DOHH2 (cell line): ENCODE measurements around the gene THBS2.

Source experiments
- H3F3A ChIP-seq: fragments of 200-600 bp; sonication (generic), shearing (Covaris generic); 2 replicates; pipeline ENCODE4 v1.6.0; 2016; ENCODE audit warnings: antibody characterized with exemption, mild to moderate bottlenecking; ENCODE audit not compliant: control insufficient read depth, insufficient read depth
- H3K27ac ChIP-seq: fragments of 200-600 bp; sonication (generic); 2 replicates; pipeline ENCODE4 v1.5.1; 2014; ENCODE audit warnings: low read depth, mild to moderate bottlenecking, low read length, moderate library complexity
- H3K27me3 ChIP-seq: fragments of 200-600 bp; sonication (generic); 2 replicates; pipeline ENCODE4 v1.6.1; 2014; ENCODE audit warnings: mild to moderate bottlenecking, low read length, mixed read lengths; ENCODE audit not compliant: control insufficient read depth
- H3K36me3 ChIP-seq: fragments of 200-600 bp; sonication (generic); 2 replicates; pipeline ENCODE4 v1.6.1; 2014; ENCODE audit warnings: mild to moderate bottlenecking, low read length, moderate library complexity, mixed read lengths; ENCODE audit not compliant: control insufficient read depth
- H3K4me1 ChIP-seq: fragments of 200-600 bp; sonication (generic); 2 replicates; pipeline ENCODE4 v1.6.1; 2014; ENCODE audit warnings: mild to moderate bottlenecking, low read length, mixed read lengths; ENCODE audit not compliant: control insufficient read depth
- H3K4me2 ChIP-seq: fragments of 200-600 bp; sonication (generic); 2 replicates; pipeline ENCODE4 v1.6.0; 2014; ENCODE audit warnings: mild to moderate bottlenecking, low read length, moderate library complexity
- H3K4me3 ChIP-seq: fragments of 200-600 bp; sonication (generic); 2 replicates; pipeline ENCODE4 v1.5.1; 2014; ENCODE audit warnings: mild to moderate bottlenecking, low read length, mixed read lengths
- H3K79me2 ChIP-seq: fragments of 200-600 bp; sonication (generic); 2 replicates; pipeline ENCODE4 v1.6.1; 2014; ENCODE audit warnings: mild to moderate bottlenecking, low read length, mixed read lengths; ENCODE audit not compliant: control insufficient read depth
- H3K9me2 ChIP-seq: fragments of 200-600 bp; sonication (generic); replicated peaks from 2 replicates; pipeline ENCODE4 v1.6.1; 2014; ENCODE audit warnings: mild to moderate bottlenecking, low read length, mixed read lengths; ENCODE audit not compliant: control insufficient read depth
- H3K9me3 ChIP-seq: fragments of 200-600 bp; sonication (generic); 2 replicates; pipeline ENCODE4 v1.6.1; 2014; ENCODE audit warnings: antibody characterized with exemption, low read length, mixed read lengths; ENCODE audit not compliant: control insufficient read depth, insufficient read depth
- H4K20me1 ChIP-seq: fragments of 200-600 bp; sonication (generic); 2 replicates; pipeline ENCODE4 v1.6.0; 2014; ENCODE audit warnings: low read depth, mild to moderate bottlenecking, antibody characterized with exemption, low read length, moderate library complexity; ENCODE audit not compliant: control insufficient read depth, insufficient read depth
- CTCF ChIP-seq: fragments of 200-600 bp; sonication (generic); IDR thresholded peaks from one replicate; pipeline ENCODE4 v1.5.1; 2014; ENCODE audit warnings: antibody characterized with exemption, mild to moderate bottlenecking, low read depth, low read length; ENCODE audit not compliant: poor library complexity, severe bottlenecking
- EZH2phosphoT487 ChIP-seq: fragments of 200-600 bp; sonication (generic); IDR thresholded peaks from 2 replicates; pipeline ENCODE4 v1.6.1; 2017; ENCODE audit warnings: borderline replicate concordance, mild to moderate bottlenecking, antibody characterized with exemption, low read length, moderate library complexity, mixed read lengths

The THBS2 gene

GRCh38 chr6:169251822-169252504 is 1.7 kb downstream of the THBS2 start:
- no peak for TF ChIP-seq EZH2phosphoT487
- no peak for TF ChIP-seq CTCF
- Histone ChIP-seq H3K36me3 (no peaks in the 10 kb centered on the region), H3F3A (no peaks in the 10 kb centered on the region), H3K4me3 (no peak overlapping the region), H3K27me3 (no peaks in the 10 kb centered on the region), H4K20me1 (no peaks in the 10 kb centered on the region), H3K9me3 (peaks cover 9% of the 10 kb centered on the region; the same call in 1 of the 2 replicates), H3K4me2 (no peak overlapping the region), H3K4me1 (no peaks in the 10 kb centered on the region), H3K27ac (no peak overlapping the region), H3K79me2 (no peaks in the 10 kb centered on the region), H3K9me2 (no peaks in the 10 kb centered on the region)

- Histone ChIP-seq H3K4me3 (no peak overlapping the region), H3K27ac (no peak overlapping the region), H3K27me3 (no peaks in the 10 kb centered on the region), H3K9me3 (peaks cover 9% of the 10 kb centered on the region; the same call in 1 of the 2 replicates), H3F3A (no peaks in the 10 kb centered on the region), H3K9me2 (no peaks in the 10 kb centered on the region), H3K4me2 (no peak overlapping the region), H3K4me1 (no peaks in the 10 kb centered on the region), H3K36me3 (no peaks in the 10 kb centered on the region), H3K79me2 (no peaks in the 10 kb centered on the region), H4K20me1 (no peaks in the 10 kb centered on the region)
- TF ChIP-seq CTCF (no peak), EZH2phosphoT487 (no peak)
Measured at GRCh38 chr6:169251371-169251802, 2.3 kb downstream of the THBS2 start.

GRCh38 chr6:169250660-169251059 is 3.0 kb downstream of the THBS2 start:
- H3K27ac ChIP-seq: no peak overlapping the region
- no peaks in the 10 kb centered on the region for H3K27me3 ChIP-seq
- H4K20me1 ChIP-seq: no peaks in the 10 kb centered on the region
- H3F3A ChIP-seq: no peaks in the 10 kb centered on the region
- peaks cover 9% of the 10 kb centered on the region; the same call in 1 of the 2 replicates for H3K9me3 ChIP-seq
- no peaks in the 10 kb centered on the region for H3K9me2 ChIP-seq
- no peaks in the 10 kb centered on the region for H3K79me2 ChIP-seq
- H3K36me3 ChIP-seq: no peaks in the 10 kb centered on the region
- no peak overlapping the region for H3K4me3 ChIP-seq
- H3K4me2 ChIP-seq: no peak overlapping the region
- no peaks in the 10 kb centered on the region for H3K4me1 ChIP-seq
- TF ChIP-seq EZH2phosphoT487: no peak
- no peak for TF ChIP-seq CTCF
